Measurements from ENCODE around the gene PLCZ1. TPM values are rescaled to one million over a fixed set of nuclear protein-coding genes. Genes with fewer than 3 reads are reported as not detected.

Gene PLCZ1
- total RNA-seq, 1 donor from 2014 or later = not detected

- Histone ChIP-seq H2AFZ (ENCODE audit: low read depth, low read length) (no peak overlapping the region), H3K9ac (ENCODE audit: low read length) (no peak overlapping the region), H3K4me3 (ENCODE audit: insufficient read depth, low read depth, low read length) (no peak overlapping the region), H3K36me3 (ENCODE audit: insufficient read depth, low read length) (no peaks in the 10 kb centered on the region), H4K20me1 (ENCODE audit: insufficient read depth, low read length) (no peaks in the 10 kb centered on the region), H3K9me3 (ENCODE audit: insufficient read depth, low read depth, low read length) (no peaks in the 10 kb centered on the region), H3K79me2 (ENCODE audit: insufficient read depth, low read length) (no peaks in the 10 kb centered on the region), H3K4me2 (ENCODE audit: low read length) (no peak overlapping the region), H3K27ac (ENCODE audit: low read depth, low read length) (no peak overlapping the region), H3K27me3 (ENCODE audit: insufficient read depth, low read length) (no peaks in the 10 kb centered on the region), H3K4me1 (ENCODE audit: insufficient read depth, low read length) (no peaks in the 10 kb centered on the region)
- Mint-ChIP-seq H3K27ac (ENCODE audit: unreplicated experiment) (no peak overlapping the region), H3K4me3 (ENCODE audit: unreplicated experiment) (no peak overlapping the region), H3K27me3 (ENCODE audit: low read depth, unreplicated experiment) (no peaks in the 10 kb centered on the region), H3K36me3 (ENCODE audit: low read depth, unreplicated experiment) (no peaks in the 10 kb centered on the region), H3K9me3 (ENCODE audit: unreplicated experiment) (peaks cover 3% of the 10 kb centered on the region), H3K4me1 (ENCODE audit: low read depth, unreplicated experiment) (peaks cover 7% of the 10 kb centered on the region)
- TF ChIP-seq CTCF (IDR thresholded peaks at IDR 0.05; ENCODE audit: insufficient read depth, low read depth, low read length) (no peak), EZH2 (IDR thresholded peaks at IDR 0.05; ENCODE audit: insufficient read depth, low read length) (no peak)
- DNase-seq (ENCODE audit: low read depth) = no peak
- FAIRE-seq = no peak
Measured at GRCh38 chr12:18716236-18716635, 21.6 kb downstream of the PLCZ1 start.

- Histone ChIP-seq H3K9me3 (ENCODE audit: insufficient read depth, low read depth, low read length) (no peaks in the 10 kb centered on the region), H3K36me3 (ENCODE audit: insufficient read depth, low read length) (no peaks in the 10 kb centered on the region), H3K79me2 (ENCODE audit: insufficient read depth, low read length) (no peaks in the 10 kb centered on the region), H4K20me1 (ENCODE audit: insufficient read depth, low read length) (no peaks in the 10 kb centered on the region), H3K4me3 (ENCODE audit: insufficient read depth, low read depth, low read length) (no peak overlapping the region), H3K27me3 (ENCODE audit: insufficient read depth, low read length) (no peaks in the 10 kb centered on the region), H3K9ac (ENCODE audit: low read length) (no peak overlapping the region), H3K27ac (ENCODE audit: low read depth, low read length) (no peak overlapping the region), H2AFZ (ENCODE audit: low read depth, low read length) (no peak overlapping the region), H3K4me1 (ENCODE audit: insufficient read depth, low read length) (no peaks in the 10 kb centered on the region), H3K4me2 (ENCODE audit: low read length) (no peak overlapping the region)
- Mint-ChIP-seq H3K27ac (ENCODE audit: unreplicated experiment) (no peak overlapping the region), H3K4me1 (ENCODE audit: low read depth, unreplicated experiment) (peaks cover 5% of the 10 kb centered on the region), H3K4me3 (ENCODE audit: unreplicated experiment) (no peak overlapping the region), H3K36me3 (ENCODE audit: low read depth, unreplicated experiment) (no peaks in the 10 kb centered on the region), H3K27me3 (ENCODE audit: low read depth, unreplicated experiment) (no peaks in the 10 kb centered on the region), H3K9me3 (ENCODE audit: unreplicated experiment) (peaks cover 9% of the 10 kb centered on the region)
- TF ChIP-seq EZH2 (IDR thresholded peaks at IDR 0.05; ENCODE audit: insufficient read depth, low read length) (no peak), CTCF (IDR thresholded peaks at IDR 0.05; ENCODE audit: insufficient read depth, low read depth, low read length) (no peak)
- DNase-seq (ENCODE audit: low read depth) = no peak
- no peak for FAIRE-seq
Measured at GRCh38 chr12:18706798-18707197, 31.0 kb downstream of the PLCZ1 start.

GRCh38 chr12:18703911-18704310 lies 33.9 kb downstream of the PLCZ1 start:
- H3K79me2 ChIP-seq (ENCODE audit: insufficient read depth, low read length) = no peaks in the 10 kb centered on the region
- H3K9me3 Mint-ChIP-seq (ENCODE audit: unreplicated experiment) = peaks cover 9% of the 10 kb centered on the region
- H3K27ac Mint-ChIP-seq (ENCODE audit: unreplicated experiment) = no peak overlapping the region
- no peaks in the 10 kb centered on the region for H3K27me3 Mint-ChIP-seq (ENCODE audit: low read depth, unreplicated experiment)
- no peak for TF ChIP-seq CTCF (IDR thresholded peaks at IDR 0.05; ENCODE audit: insufficient read depth, low read depth, low read length)
- no peak for TF ChIP-seq EZH2 (IDR thresholded peaks at IDR 0.05; ENCODE audit: insufficient read depth, low read length)
- no peaks in the 10 kb centered on the region for H3K36me3 Mint-ChIP-seq (ENCODE audit: low read depth, unreplicated experiment)
- H3K27me3 ChIP-seq (ENCODE audit: insufficient read depth, low read length) = no peaks in the 10 kb centered on the region
- peaks cover 8% of the 10 kb centered on the region for H3K4me1 ChIP-seq (ENCODE audit: insufficient read depth, low read length)
- peaks cover 5% of the 10 kb centered on the region for H3K4me1 Mint-ChIP-seq (ENCODE audit: low read depth, unreplicated experiment)
- no peaks in the 10 kb centered on the region for H3K9me3 ChIP-seq (ENCODE audit: insufficient read depth, low read depth, low read length)
- no peak overlapping the region for H3K4me3 ChIP-seq (ENCODE audit: insufficient read depth, low read depth, low read length)
- H4K20me1 ChIP-seq (ENCODE audit: insufficient read depth, low read length) = no peaks in the 10 kb centered on the region
- no peak overlapping the region for H3K9ac ChIP-seq (ENCODE audit: low read length)
- peak overlapping the region; percentile 17 for H3K4me3 Mint-ChIP-seq (ENCODE audit: unreplicated experiment)
- no peak overlapping the region for H3K4me2 ChIP-seq (ENCODE audit: low read length)
- no peak for FAIRE-seq
- no peak overlapping the region for H3K27ac ChIP-seq (ENCODE audit: low read depth, low read length)
- DNase-seq (ENCODE audit: low read depth) = peak; percentile 12
- H2AFZ ChIP-seq (ENCODE audit: low read depth, low read length) = no peak overlapping the region
- H3K36me3 ChIP-seq (ENCODE audit: insufficient read depth, low read length) = no peaks in the 10 kb centered on the region
